Epidermal melanocyte (primary cell): ENCODE measurements around the gene VWA2.

Experiments
- DNase-seq: peaks from one replicate; pipeline ENCODE4 v3.0.0; 2011; ENCODE audit warnings: low spot score; ENCODE audit not compliant: insufficient read length

Gene VWA2

GRCh38 chr10:114276066-114276465 is 37.0 kb downstream of the VWA2 start:
- DNase-seq, result no peak

GRCh38 chr10:114276671-114277070 is 37.6 kb downstream of the VWA2 start:
- no peak for DNase-seq

DNA sequence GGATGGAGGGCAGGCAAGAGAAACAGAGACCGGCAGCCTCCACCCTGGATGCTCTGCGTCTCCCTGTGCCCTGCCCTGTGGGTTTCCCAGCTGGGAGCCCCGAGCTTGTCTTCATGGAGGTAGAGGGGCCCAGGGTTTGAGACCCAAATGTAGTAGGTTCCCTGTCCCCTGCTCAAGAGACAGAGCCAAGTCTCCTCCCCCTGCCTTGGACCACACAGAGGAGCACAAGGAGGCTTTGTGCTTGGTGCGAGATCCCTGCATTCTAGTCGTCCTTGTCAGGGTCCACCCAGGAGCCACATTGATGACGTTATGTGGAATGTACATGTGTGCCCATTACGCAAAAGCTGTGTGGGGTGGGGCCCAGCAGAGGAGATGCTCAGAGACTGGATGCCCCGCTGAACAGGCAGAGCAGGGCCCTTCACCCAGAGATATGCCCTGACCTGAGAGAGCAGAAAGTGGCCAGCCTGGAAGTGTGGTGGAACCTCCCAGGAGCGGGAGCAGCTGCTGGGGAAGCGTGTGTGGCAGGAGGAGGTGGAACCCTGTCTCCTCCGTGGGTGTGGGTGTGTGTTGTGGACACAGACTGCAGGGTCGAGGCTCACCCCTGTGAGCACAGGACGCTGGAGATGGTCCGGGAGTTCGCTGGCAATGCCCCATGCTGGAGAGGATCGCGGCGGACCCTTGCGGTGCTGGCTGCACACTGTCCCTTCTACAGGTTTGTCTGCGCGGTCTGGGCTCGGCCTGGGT is 39.3 kb downstream of the VWA2 start:
- no peak for DNase-seq

- no peak for DNase-seq
Observed at GRCh38 chr10:114278884-114279191, 39.8 kb downstream of the VWA2 start.

- DNase-seq, result no peak
Observed at GRCh38 chr10:114279289-114279688, 40.2 kb downstream of the VWA2 start.

- DNase-seq, result no peak
Observed at GRCh38 chr10:114279901-114280644, 41.0 kb downstream of the VWA2 start.

DNA sequence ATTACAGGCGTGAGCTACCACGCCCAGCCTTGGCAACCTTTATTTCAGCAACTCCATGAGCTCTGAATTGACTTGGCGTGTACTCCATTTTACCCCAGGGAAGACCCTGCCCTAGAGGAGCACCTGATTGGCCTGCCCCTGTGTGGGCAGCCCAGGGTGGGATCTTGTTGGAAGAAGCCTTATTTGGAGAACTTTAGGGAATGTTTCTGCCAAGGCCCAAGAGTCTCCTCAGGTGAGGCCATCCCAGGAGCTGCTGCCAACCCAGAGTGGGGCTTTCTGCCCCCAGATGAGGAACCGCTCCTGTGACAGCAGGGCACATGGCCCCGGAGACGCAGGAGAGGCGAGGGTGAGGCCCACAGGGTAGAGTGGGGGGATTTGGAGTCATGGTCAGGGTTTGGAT is 42.0 kb downstream of the VWA2 start:
- no peak for DNase-seq

GRCh38 chr10:114281461-114281860 is 42.4 kb downstream of the VWA2 start:
- no peak for DNase-seq

DNA sequence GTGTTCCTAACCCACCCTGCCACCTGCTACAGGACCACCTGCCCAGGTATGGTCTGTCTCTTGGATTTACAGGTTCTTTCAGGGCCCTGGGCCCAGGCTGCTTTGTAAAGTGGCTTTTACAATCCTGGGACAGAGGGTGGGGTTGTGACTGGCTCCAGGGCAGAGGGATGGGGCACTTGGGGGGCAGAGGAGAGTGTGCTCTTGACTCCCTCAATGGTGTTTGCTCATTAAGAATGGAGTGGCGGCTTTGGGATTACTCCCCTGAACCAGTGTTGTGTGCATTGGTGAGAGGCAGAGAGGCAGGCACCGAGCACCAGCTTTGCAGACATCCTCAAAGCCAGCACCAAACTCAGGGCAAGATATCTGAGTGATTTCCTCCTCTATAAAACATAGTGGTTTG is 43.5 kb downstream of the VWA2 start:
- no peak for DNase-seq

GRCh38 chr10:114283091-114283490 is 44.0 kb downstream of the VWA2 start:
- DNase-seq, result no peak

DNA sequence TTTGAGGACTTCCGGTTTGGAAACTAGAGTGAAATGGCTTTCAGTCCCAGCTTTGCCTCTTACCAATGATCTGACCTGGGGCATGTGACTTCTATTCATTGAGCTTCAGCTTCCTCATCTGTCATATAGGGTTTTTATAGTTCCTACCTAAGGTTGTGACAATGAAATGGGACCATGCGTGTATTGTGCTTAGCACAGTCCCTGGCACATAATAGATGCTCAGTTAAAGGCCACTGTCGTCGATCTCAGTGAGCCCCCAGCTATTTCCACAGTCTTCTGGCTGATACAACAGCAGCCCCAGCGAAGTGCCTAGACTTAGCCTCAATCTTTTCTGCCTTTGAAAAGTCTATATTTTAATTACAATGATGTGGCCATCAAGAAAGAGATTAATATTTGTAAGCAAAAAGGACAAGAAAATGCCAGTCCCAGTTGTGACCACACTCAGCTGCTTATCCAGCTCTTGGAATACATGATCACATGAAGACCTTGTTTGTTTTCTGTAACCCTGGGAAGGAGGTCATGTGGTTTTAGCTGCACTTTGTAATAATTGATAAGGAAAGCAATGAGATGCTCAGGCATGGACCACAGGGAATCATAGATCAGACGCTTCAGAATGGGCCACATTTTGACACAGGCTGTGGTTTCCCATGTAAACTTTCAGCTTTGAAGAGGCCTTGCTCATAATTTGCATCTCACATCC is 44.6 kb downstream of the VWA2 start:
- DNase-seq, result no peak

- no peak for DNase-seq
Observed at GRCh38 chr10:114284346-114285071, 45.5 kb downstream of the VWA2 start.

DNA sequence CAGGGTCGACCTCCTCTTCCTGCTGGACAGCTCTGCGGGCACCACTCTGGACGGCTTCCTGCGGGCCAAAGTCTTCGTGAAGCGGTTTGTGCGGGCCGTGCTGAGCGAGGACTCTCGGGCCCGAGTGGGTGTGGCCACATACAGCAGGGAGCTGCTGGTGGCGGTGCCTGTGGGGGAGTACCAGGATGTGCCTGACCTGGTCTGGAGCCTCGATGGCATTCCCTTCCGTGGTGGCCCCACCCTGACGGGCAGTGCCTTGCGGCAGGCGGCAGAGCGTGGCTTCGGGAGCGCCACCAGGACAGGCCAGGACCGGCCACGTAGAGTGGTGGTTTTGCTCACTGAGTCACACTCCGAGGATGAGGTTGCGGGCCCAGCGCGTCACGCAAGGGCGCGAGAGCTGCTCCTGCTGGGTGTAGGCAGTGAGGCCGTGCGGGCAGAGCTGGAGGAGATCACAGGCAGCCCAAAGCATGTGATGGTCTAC is 46.9 kb downstream of the VWA2 start:
- no peak for DNase-seq

GRCh38 chr10:114286921-114287320 is 47.9 kb downstream of the VWA2 start:
- no peak for DNase-seq

- no peak for DNase-seq
Observed at GRCh38 chr10:114288424-114289095, 49.5 kb downstream of the VWA2 start.

DNA sequence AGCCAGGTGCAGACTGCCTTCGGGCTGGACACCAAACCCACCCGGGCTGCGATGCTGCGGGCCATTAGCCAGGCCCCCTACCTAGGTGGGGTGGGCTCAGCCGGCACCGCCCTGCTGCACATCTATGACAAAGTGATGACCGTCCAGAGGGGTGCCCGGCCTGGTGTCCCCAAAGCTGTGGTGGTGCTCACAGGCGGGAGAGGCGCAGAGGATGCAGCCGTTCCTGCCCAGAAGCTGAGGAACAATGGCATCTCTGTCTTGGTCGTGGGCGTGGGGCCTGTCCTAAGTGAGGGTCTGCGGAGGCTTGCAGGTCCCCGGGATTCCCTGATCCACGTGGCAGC is 50.0 kb downstream of the VWA2 start:
- DNase-seq, result no peak

DNA sequence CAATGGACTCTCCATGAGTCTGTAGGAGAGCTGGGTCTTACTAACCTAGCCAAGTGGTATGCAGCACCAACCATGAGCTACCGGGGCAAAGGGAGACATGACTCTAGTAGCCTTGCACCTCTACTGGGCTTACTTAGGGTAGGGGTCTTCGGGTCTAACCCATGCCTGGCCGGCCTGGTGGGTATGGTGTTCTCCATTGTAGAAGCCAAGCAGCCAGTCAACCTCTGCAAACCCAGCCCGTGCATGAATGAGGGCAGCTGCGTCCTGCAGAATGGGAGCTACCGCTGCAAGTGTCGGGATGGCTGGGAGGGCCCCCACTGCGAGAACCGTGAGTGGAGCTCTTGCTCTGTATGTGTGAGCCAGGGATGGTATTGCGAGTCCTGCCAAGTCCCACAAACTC is 51.0 kb downstream of the VWA2 start:
- no peak for DNase-seq

GRCh38 chr10:114291076-114291475 is 52.0 kb downstream of the VWA2 start:
- no peak for DNase-seq

DNA sequence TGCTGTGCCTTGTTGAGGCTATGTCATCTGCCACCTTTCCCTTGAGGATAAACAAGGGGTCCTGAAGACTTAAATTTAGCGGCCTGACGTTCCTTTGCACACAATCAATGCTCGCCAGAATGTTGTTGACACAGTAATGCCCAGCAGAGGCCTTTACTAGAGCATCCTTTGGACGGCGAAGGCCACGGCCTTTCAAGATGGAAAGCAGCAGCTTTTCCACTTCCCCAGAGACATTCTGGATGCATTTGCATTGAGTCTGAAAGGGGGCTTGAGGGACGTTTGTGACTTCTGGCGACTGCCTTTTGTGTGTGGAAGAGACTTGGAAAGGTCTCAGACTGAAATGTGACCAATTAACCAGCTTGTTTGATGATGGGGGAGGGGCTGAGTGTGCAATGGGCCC is 52.5 kb downstream of the VWA2 start:
- DNase-seq, result no peak

- no peak for DNase-seq
Observed at GRCh38 chr10:114293075-114293474, 54.0 kb downstream of the VWA2 start.

DNA sequence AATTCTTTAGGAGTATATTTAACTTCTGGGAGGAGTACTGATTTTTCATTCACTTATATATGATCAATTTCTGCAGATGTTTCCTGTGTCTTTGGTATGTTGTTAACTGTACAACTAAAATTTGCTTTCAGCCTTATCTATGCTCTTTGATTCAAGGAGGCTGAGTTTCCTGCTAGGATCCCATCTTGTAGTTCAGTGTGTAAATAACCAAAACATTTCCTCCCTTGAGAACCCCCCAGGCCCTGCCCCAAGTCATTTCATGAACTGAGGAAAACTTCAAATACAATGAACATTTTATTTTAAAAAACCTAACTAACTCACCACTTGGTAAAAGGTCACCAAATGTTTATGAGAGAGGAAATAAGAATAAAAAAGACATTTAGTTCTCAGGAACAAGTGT is 55.5 kb downstream of the VWA2 start:
- DNase-seq, result no peak
